DMS153 treated with DMSO at 0.1 percent for 48 hours (cell line): ENCODE results near the gene CEMIP2.
"Not testable (repeated sequence)": the region's sequence is repeated elsewhere in the genome, so short reads cannot be mapped to it uniquely, and the experiment has no call there.

Experiments used
- DNase-seq: peaks from one replicate; lab custom pipeline; 2025; ENCODE audit not compliant: unreplicated experiment; lab: John Stamatoyannopoulos, UW

CEMIP2 gene

GRCh38 chr9:71719562-71719961 lies 48.8 kb downstream of the CEMIP2 start:
- DNase-seq = no peak

GRCh38 chr9:71719088-71719487 lies 49.2 kb downstream of the CEMIP2 start:
- DNase-seq = no peak

GRCh38 chr9:71716138-71716909 lies 52.0 kb downstream of the CEMIP2 start:
- DNase-seq = no peak

- DNase-seq = no peak
Observed at GRCh38 chr9:71710856-71711255, 57.5 kb downstream of the CEMIP2 start.

GRCh38 chr9:71710201-71710600 lies 58.1 kb downstream of the CEMIP2 start:
- no peak for DNase-seq

- no peak for DNase-seq
Observed at GRCh38 chr9:71709384-71709783, 58.9 kb downstream of the CEMIP2 start.

- no peak for DNase-seq
Observed at GRCh38 chr9:71706176-71706575, 62.1 kb downstream of the CEMIP2 start.

- DNase-seq = no peak
Observed at GRCh38 chr9:71704796-71705195, 63.5 kb downstream of the CEMIP2 start.

- no peak for DNase-seq
Observed at GRCh38 chr9:71703172-71703872, 65.0 kb downstream of the CEMIP2 start.

- no peak for DNase-seq
Observed at GRCh38 chr9:71697882-71698281, 70.4 kb downstream of the CEMIP2 start.

GRCh38 chr9:71694332-71694731 lies 74.0 kb downstream of the CEMIP2 start:
- no peak for DNase-seq

- no peak for DNase-seq
Observed at GRCh38 chr9:71693607-71694006, 74.7 kb downstream of the CEMIP2 start.

- no peak for DNase-seq
Observed at GRCh38 chr9:71692337-71692736, 76.0 kb downstream of the CEMIP2 start.

GRCh38 chr9:71691576-71691975 lies 76.7 kb downstream of the CEMIP2 start:
- not testable (repeated sequence) for DNase-seq

- DNase-seq = no peak
Observed at GRCh38 chr9:71690689-71691435, 77.5 kb downstream of the CEMIP2 start.

GRCh38 chr9:71690063-71690688 lies 78.1 kb downstream of the CEMIP2 start:
- DNase-seq = no peak

GRCh38 chr9:71687676-71688075 lies 80.6 kb downstream of the CEMIP2 start:
- DNase-seq = no peak

- DNase-seq = no peak
Observed at GRCh38 chr9:71685988-71686387, 82.3 kb downstream of the CEMIP2 start.

- DNase-seq = no peak
Observed at GRCh38 chr9:71685394-71685793, 82.9 kb downstream of the CEMIP2 start.

- no peak for DNase-seq
Observed at GRCh38 chr9:71684566-71684965, 83.7 kb downstream of the CEMIP2 start.

- no peak for DNase-seq
Observed at GRCh38 chr9:71683598-71684235, 84.6 kb downstream of the CEMIP2 start.
